Panc1 (cell line): ENCODE results near the gene HERC4.

ENCODE experiments used
- CTCF ChIP-seq: fragments of 450-650 bp; IDR thresholded peaks from 2 replicates; pipeline ENCODE4 v1.5.1; 2017; ENCODE audit warnings: mild to moderate bottlenecking
- POLR2AphosphoS5 ChIP-seq: IDR thresholded peaks from 2 replicates; pipeline ENCODE4 v1.6.1; 2012; ENCODE audit warnings: mild to moderate bottlenecking, low read depth, low read length, moderate library complexity
- SIN3A ChIP-seq: IDR thresholded peaks from 2 replicates; pipeline ENCODE4 v1.6.1; 2012; ENCODE audit warnings: low read depth, mild to moderate bottlenecking, low read length, moderate library complexity, borderline replicate concordance; ENCODE audit not compliant: insufficient read depth
- TF ChIP-seq, protein P1 (sequence below), 2 experiments: IDR thresholded peaks; 2 replicates each; pipeline ENCODE4 v1.6.1; 2011 to 2012; ENCODE audit warnings: low read depth in 2 of 2, control low read depth in 1 of 2, low read length in 1 of 2, mild to moderate bottlenecking in 1 of 2, moderate library complexity in 1 of 2; ENCODE audit not compliant: insufficient read depth in 1 of 2

DNA sequence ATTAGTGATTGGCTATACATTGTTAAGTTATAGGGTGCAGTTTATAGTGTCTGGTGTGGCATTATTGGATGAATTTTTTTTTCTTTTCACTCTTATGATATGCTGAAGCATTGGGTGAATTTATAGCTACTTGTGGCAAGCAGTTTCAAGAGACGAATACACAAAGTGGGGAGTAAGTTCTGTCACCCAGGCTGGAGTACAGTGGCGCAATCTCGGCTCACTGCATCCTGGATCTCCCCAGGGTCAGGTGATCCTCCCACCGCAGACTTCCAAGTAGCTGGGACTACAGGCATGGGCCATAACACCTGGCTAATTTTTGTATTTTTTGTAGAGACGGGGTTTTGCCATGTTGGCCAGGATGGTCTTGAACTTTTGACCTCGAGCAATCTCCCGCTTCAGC, 196.9 kb downstream of the HERC4 start:
- TF ChIP-seq, protein P1, sequence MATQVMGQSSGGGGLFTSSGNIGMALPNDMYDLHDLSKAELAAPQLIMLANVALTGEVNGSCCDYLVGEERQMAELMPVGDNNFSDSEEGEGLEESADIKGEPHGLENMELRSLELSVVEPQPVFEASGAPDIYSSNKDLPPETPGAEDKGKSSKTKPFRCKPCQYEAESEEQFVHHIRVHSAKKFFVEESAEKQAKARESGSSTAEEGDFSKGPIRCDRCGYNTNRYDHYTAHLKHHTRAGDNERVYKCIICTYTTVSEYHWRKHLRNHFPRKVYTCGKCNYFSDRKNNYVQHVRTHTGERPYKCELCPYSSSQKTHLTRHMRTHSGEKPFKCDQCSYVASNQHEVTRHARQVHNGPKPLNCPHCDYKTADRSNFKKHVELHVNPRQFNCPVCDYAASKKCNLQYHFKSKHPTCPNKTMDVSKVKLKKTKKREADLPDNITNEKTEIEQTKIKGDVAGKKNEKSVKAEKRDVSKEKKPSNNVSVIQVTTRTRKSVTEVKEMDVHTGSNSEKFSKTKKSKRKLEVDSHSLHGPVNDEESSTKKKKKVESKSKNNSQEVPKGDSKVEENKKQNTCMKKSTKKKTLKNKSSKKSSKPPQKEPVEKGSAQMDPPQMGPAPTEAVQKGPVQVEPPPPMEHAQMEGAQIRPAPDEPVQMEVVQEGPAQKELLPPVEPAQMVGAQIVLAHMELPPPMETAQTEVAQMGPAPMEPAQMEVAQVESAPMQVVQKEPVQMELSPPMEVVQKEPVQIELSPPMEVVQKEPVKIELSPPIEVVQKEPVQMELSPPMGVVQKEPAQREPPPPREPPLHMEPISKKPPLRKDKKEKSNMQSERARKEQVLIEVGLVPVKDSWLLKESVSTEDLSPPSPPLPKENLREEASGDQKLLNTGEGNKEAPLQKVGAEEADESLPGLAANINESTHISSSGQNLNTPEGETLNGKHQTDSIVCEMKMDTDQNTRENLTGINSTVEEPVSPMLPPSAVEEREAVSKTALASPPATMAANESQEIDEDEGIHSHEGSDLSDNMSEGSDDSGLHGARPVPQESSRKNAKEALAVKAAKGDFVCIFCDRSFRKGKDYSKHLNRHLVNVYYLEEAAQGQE (IDR thresholded peaks at IDR 0.05; ENCODE audit: insufficient read depth in 1 of 2, low read depth in 2 of 2, low read length in 1 of 2): no peak
- TF ChIP-seq CTCF: no peak
- no peak for TF ChIP-seq SIN3A
- TF ChIP-seq POLR2AphosphoS5: no peak
